NCI-H2029 (cell line): ENCODE measurements around the gene NDUFAF2.

Source experiments
- DNase-seq: peaks from one replicate; lab custom pipeline; 2025; lab: John Stamatoyannopoulos, UW

The NDUFAF2 gene

GRCh38 chr5:61123145-61123544 lies 178.1 kb downstream of the NDUFAF2 start:
- no peak for DNase-seq

GRCh38 chr5:61130289-61130688 lies 185.3 kb downstream of the NDUFAF2 start:
- no peak for DNase-seq

GRCh38 chr5:61132559-61132958 lies 187.6 kb downstream of the NDUFAF2 start:
- peak; percentile 26 for DNase-seq

GRCh38 chr5:61137835-61138234 lies 192.8 kb downstream of the NDUFAF2 start:
- DNase-seq = no peak

GRCh38 chr5:61139094-61139873 lies 194.3 kb downstream of the NDUFAF2 start:
- no peak for DNase-seq

- no peak for DNase-seq
Measured at GRCh38 chr5:61139931-61140330, 194.9 kb downstream of the NDUFAF2 start.

GRCh38 chr5:61141801-61142200 lies 196.8 kb downstream of the NDUFAF2 start:
- DNase-seq = no peak

- DNase-seq = no peak
Measured at GRCh38 chr5:61142391-61142790, 197.4 kb downstream of the NDUFAF2 start.

GRCh38 chr5:61142811-61143210 lies 197.8 kb downstream of the NDUFAF2 start:
- no peak for DNase-seq

- DNase-seq = no peak
Measured at GRCh38 chr5:61148515-61148914, 203.5 kb downstream of the NDUFAF2 start.

- no peak for DNase-seq
Measured at GRCh38 chr5:61151893-61152292, 206.9 kb downstream of the NDUFAF2 start.

- DNase-seq = no peak
Measured at GRCh38 chr5:61159070-61159469, 214.1 kb downstream of the NDUFAF2 start.

- no peak for DNase-seq
Measured at GRCh38 chr5:61159836-61160235, 214.8 kb downstream of the NDUFAF2 start.

GRCh38 chr5:61160497-61160896 lies 215.5 kb downstream of the NDUFAF2 start:
- DNase-seq = no peak

GRCh38 chr5:61162010-61162831 lies 217.2 kb downstream of the NDUFAF2 start, which contains the start of gene SMIM15:
TSS of gene SMIM15 (minus strand) at chr5:61162468. CDS start at chr5:61160171, 2,297 bp downstream.
- DNase-seq = peak; percentile 88

- DNase-seq = no peak
Measured at GRCh38 chr5:61162832-61163567, 218.0 kb downstream of the NDUFAF2 start.

- DNase-seq = no peak
Measured at GRCh38 chr5:61163905-61164304, 218.9 kb downstream of the NDUFAF2 start.

- no peak for DNase-seq
Measured at GRCh38 chr5:61167382-61167781, 222.4 kb downstream of the NDUFAF2 start.

GRCh38 chr5:61168951-61169350 lies 223.9 kb downstream of the NDUFAF2 start:
- DNase-seq = no peak

- DNase-seq = no peak
Measured at GRCh38 chr5:61171479-61171878, 226.5 kb downstream of the NDUFAF2 start.

GRCh38 chr5:61176631-61177030 lies 231.6 kb downstream of the NDUFAF2 start:
- DNase-seq = no peak

- DNase-seq = no peak
Measured at GRCh38 chr5:61177070-61177469, 232.1 kb downstream of the NDUFAF2 start.
